Stomach smooth muscle (tissue), 2 donors: Measurements from ENCODE around the gene MYO5B.

ENCODE experiments used
- H3K27ac ChIP-seq: one replicate; pipeline ENCODE4 v1.7.0; 2013; ENCODE audit warnings: mild to moderate bottlenecking, low read length, inconsistent platforms
- H3K27me3 ChIP-seq, 2 donors: one replicate each; pipeline ENCODE4 v1.7.0; 2013; ENCODE audit warnings: low read length in 2 of 2; ENCODE audit not compliant: insufficient read depth in 2 of 2, control insufficient read depth in 1 of 2
- H3K36me3 ChIP-seq, 2 donors: one replicate each; pipeline ENCODE4 v1.7.0; 2013; ENCODE audit warnings: low read length in 2 of 2; ENCODE audit not compliant: control insufficient read depth in 2 of 2, insufficient read depth in 2 of 2
- H3K4me1 ChIP-seq: one replicate; pipeline ENCODE4 v1.7.0; 2013; ENCODE audit warnings: low read length; ENCODE audit not compliant: control insufficient read depth, insufficient read depth
- H3K4me3 ChIP-seq, 2 donors: one replicate each; pipeline ENCODE4 v1.7.0; 2013; ENCODE audit warnings: low read length in 2 of 2
- H3K9ac ChIP-seq, 2 donors: one replicate each; pipeline ENCODE4 v1.7.0; 2013; ENCODE audit warnings: low read length in 2 of 2, mild to moderate bottlenecking in 1 of 2
- H3K9me3 ChIP-seq, 2 donors: one replicate each; pipeline ENCODE4 v1.7.0; 2013; ENCODE audit warnings: low read length in 2 of 2; ENCODE audit not compliant: control insufficient read depth in 2 of 2
- donor health status: healthy.
- donor health status: Pancreatic carcinoma.

MYO5B gene

DNA sequence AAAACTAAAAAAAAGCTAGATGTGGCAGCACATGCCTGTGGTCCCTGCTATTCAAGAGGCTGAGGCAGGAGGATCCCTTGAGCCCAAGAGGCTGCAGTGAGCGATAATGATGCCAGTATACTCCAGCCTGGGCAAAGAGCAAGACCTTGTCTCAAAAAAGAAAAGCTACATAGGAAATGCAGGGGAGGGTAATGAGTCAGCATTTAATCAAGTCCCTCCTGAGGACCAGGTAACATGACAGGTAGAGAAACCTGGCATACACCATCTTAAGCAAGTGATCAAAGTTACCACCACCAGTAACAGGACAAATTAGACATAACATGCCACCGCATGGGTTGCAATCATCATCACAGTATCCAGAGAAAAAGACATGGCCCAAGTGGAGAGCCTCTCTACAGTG lies 25.8 kb downstream of the MYO5B start:
- H3K36me3 ChIP-seq: no peaks in the 10 kb centered on the region
- H3K4me3 ChIP-seq: no peak overlapping the region
- no peak overlapping the region for H3K9ac ChIP-seq
- no peak overlapping the region for H3K27ac ChIP-seq
- no peaks in the 10 kb centered on the region for H3K4me1 ChIP-seq
- H3K9me3 ChIP-seq: no peaks in the 10 kb centered on the region
- H3K27me3 ChIP-seq: no peaks in the 10 kb centered on the region

DNA sequence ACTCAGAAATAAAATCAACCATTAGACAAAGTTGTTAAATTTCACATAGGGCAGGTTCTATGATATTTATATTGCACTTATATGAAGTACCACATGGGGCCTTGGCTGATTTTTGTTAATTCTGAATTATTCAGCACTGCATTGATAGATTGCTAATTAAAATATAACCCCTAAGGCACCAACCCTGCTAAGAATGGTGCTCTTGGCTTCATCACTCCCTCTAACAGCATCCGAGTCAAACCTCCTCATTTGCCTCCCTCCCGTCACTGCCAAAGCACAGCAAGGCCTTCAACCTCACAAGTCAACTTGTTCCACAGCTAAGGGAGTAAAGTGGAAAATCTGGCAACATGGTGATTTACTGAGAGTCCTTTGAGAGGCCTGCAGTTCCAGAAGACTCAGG lies 27.0 kb downstream of the MYO5B start:
- Histone ChIP-seq H3K9ac (no peak overlapping the region), H3K4me3 (no peak overlapping the region), H3K9me3 (no peaks in the 10 kb centered on the region)

DNA sequence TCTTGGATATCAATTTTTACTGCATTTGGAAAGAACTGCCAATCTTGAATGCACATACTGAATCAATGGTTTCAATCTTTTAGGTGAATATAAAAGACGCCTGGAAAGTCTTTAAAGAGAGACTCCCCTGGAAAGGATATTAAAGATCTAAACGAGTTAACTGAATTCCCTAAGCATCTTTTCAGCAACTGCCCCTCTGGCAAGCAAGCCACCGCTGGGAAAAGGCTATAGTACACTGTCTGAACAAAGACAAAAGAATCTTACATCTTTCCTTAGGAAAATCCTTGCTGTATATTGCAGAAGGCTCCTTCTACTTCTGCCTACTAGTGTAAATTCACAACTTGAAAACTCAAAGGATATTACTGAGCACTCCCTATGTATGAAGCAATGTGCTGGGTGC lies 28.0 kb downstream of the MYO5B start:
- Histone ChIP-seq H3K4me3 (no peak overlapping the region), H3K27ac (no peak overlapping the region), H3K4me1 (no peaks in the 10 kb centered on the region), H3K27me3 (no peaks in the 10 kb centered on the region), H3K9ac (no peak overlapping the region), H3K36me3 (no peaks in the 10 kb centered on the region), H3K9me3 (no peaks in the 10 kb centered on the region)

More for the DNA sequence above, 27.0 kb downstream of the MYO5B start:
- no peaks in the 10 kb centered on the region for H3K36me3 ChIP-seq
- no peaks in the 10 kb centered on the region for H3K4me1 ChIP-seq
- no peaks in the 10 kb centered on the region for H3K27me3 ChIP-seq
- no peak overlapping the region for H3K27ac ChIP-seq

DNA sequence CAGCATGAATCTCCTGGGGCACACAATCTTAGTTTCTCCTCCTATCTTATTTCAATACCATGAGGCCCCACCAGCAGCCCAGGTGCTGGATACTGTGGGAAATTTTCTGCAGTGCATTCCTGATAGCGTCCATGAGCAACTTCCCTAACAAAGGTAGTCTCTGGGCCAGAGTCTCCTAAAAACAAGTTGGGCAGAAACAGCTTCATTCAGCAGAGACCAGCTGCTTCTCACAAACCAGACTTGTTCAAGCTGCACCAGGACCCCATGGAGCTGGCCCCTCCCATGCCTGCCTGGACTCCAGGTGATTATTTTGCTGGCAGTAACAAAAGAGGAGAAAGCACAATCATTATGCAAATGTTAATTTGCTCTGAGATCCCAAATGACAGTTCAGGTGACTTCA lies 31.4 kb downstream of the MYO5B start:
- Histone ChIP-seq H3K27ac (no peak overlapping the region), H3K27me3 (peaks cover 0 to 7% of the 10 kb centered on the region in 2 donors), H3K4me1 (no peaks in the 10 kb centered on the region), H3K36me3 (no peaks in the 10 kb centered on the region), H3K4me3 (no peak overlapping the region), H3K9me3 (no peaks in the 10 kb centered on the region), H3K9ac (no peak overlapping the region)

DNA sequence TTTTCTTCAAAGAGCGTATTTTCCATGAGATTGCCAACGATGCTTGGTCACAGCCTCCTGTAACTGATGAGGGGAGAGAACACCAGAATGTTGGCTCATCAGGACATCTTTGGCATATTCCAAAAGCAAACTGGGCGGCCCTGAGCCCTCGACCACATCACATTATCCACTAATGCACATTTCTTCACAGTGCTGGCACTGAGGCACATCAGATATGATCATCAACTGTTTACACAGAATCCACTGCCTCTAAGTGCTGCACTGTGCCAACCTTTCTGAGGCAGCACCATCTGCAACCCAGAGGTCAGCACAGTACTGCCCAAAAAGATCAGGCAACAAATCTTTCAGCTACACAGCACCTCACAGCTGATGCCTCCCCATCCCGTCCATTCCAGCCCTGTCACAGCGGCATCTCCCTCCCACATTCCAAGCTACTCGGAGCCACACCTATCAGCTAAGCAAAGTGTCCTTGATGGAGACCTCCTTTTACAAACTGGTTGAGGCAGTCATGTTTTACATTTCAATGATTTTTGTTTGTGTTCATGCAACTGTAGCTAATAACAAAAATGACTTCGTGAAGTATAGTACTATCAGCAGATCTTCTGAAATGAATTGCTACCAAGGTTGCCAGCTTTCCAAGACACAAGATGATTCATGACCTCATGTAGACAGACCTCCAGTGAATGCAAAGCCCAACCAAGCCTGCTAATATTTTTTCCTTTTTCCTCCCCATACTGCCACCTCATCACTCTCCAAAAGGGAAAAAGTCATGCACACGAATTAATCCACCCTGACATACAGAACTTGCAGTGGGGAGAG lies 32.3 kb downstream of the MYO5B start:
- Histone ChIP-seq H3K9me3 (no peaks in the 10 kb centered on the region), H3K36me3 (no peaks in the 10 kb centered on the region), H3K4me3 (no peak overlapping the region), H3K27me3 (peaks cover 0 to 7% of the 10 kb centered on the region in 2 donors), H3K4me1 (no peaks in the 10 kb centered on the region), H3K27ac (no peak overlapping the region), H3K9ac (no peak overlapping the region)

DNA sequence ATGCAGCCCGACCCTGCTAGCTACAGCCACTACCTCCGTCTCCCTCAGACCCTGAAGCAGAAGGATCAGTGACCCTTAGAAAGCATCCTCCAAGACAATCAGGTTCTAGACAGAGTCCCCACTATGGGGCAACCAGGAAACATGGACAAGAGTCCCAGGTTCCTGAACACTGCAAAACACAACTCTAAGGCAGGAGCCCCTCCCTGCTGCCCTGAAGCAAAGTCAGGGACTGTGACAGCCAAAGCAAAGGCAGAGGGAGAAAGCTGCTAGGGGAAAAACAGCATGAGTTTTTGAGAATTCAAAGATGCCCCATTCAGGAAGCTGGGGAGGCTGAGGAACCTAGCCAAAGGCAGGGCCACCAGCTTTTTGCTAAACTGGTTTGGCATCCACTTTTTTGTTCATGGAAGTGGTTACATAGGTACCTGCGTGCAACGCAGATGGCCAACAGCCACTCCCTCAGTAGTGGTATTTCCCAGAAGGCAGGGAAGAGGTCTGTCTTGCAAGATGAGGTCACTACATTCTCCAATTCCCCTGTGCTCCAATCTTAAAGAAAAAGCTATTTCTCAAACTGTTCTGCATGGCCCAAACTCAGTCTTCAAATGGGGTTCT lies 33.2 kb downstream of the MYO5B start:
- H3K36me3 ChIP-seq: no peaks in the 10 kb centered on the region
- H3K27ac ChIP-seq: no peak overlapping the region
- H3K9me3 ChIP-seq: no peaks in the 10 kb centered on the region
- no peak overlapping the region for H3K4me3 ChIP-seq
- H3K4me1 ChIP-seq: no peaks in the 10 kb centered on the region
- H3K27me3 ChIP-seq: peaks cover 0 to 7% of the 10 kb centered on the region in 2 donors
- no peak overlapping the region for H3K9ac ChIP-seq

DNA sequence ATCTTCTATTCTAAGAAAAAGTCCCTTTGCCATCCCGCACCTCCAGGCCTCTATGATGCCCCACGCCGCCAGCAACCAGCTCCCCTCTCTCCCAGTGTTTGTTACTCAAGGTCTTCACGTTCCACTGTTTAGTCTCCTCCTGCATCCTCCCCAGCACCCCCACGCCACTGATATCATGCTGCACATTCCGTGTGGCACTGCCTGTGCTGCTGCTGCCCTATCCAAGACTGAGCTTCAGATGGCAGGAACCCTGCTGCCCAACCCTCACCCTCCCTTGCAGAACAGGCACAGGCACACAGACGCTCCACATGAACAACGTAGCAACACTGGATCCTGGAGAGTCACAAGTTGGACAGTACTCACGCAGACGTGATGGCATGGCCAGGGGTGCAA lies 35.3 kb downstream of the MYO5B start:
- no peak overlapping the region for H3K9ac ChIP-seq
- H3K4me3 ChIP-seq: no peak overlapping the region
- H3K27ac ChIP-seq: no peak overlapping the region
- no peaks in the 10 kb centered on the region for H3K36me3 ChIP-seq
- peaks cover 0 to 7% of the 10 kb centered on the region in 2 donors for H3K27me3 ChIP-seq
- H3K9me3 ChIP-seq: no peaks in the 10 kb centered on the region
- no peaks in the 10 kb centered on the region for H3K4me1 ChIP-seq

DNA sequence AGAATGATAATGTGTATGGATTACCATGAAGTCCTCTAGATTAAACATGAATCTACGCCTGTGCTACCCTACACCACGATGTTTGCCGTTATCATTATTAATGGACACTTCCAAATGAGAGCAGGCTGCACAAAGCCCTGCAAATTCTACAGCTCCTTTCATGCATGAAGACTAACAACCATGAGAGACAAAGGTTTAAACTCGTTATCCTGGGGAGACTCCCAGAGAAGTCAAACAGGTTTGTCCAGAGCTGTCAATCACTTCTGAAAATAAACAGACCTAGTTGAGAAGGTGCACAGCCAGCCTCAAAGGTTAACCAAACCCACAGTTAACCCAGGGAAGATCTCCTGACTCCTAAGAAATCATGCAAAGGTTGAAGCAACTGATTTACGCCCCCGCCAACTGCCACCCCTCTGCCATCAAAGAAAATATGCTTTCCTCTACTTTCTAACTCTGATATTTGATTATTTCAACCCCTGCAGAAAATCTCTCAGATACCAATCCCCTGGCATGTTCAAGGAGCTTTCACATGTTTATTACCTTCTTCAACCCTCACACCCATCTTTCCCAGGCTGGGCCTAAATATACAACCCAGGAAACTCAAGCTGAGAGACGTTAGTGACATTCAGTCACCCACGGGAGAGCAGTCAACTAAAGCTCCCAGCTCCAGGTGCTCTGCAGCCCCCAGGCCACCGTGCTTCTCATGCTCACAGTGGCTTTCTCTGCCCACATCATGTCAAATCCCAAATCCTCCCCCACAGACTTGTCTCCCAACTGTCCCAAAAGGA lies 35.9 kb downstream of the MYO5B start:
- no peaks in the 10 kb centered on the region for H3K36me3 ChIP-seq
- no peaks in the 10 kb centered on the region for H3K4me1 ChIP-seq
- no peak overlapping the region for H3K9ac ChIP-seq
- H3K9me3 ChIP-seq: no peaks in the 10 kb centered on the region
- no peak overlapping the region for H3K27ac ChIP-seq
- peaks cover 0 to 7% of the 10 kb centered on the region in 2 donors for H3K27me3 ChIP-seq
- no peak overlapping the region for H3K4me3 ChIP-seq

DNA sequence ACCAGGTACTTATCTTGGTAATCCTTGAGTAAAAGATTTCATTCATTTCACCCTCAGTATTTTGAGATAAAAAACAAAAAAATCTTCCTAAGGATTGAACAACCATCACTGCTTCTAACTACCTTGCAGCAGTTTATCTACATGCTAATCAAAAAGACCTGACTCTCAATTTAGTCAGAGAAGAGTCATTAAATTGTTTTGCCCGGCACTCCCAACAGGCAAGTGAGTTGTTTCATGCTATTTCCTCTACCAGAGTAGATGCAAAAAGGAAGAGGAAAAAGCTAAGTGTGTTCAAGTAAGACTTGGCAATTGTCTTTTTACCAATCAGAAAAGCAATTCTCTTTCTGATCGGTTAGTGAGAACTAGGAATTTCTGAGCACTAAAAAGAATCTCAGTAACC lies 39.5 kb downstream of the MYO5B start:
- no peaks in the 10 kb centered on the region for H3K36me3 ChIP-seq
- no peak overlapping the region for H3K27ac ChIP-seq
- H3K27me3 ChIP-seq: no peaks in the 10 kb centered on the region
- H3K4me3 ChIP-seq: no peak overlapping the region
- H3K9ac ChIP-seq: no peak overlapping the region
- H3K4me1 ChIP-seq: no peaks in the 10 kb centered on the region
- no peaks in the 10 kb centered on the region for H3K9me3 ChIP-seq

DNA sequence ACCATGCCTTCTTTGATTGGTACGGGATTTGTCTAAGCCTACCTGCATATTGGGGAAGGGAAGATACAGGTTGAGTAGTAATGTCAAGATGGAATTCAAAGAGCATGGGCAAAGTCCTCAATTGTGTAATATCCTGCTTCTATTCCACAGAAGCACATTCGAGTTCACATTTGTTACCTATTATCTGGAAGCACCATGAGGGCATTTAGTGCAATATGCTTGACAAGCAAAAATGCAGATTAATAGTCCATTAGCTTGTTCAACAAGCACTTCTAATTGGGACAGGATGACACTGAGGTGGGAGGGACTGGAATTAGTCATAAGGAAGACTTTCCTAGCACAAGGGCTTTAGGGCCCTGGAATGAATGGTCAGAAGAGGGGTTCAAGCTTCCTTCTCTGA lies 40.5 kb downstream of the MYO5B start:
- Histone ChIP-seq H3K9ac (no peak overlapping the region), H3K36me3 (no peaks in the 10 kb centered on the region), H3K4me1 (no peaks in the 10 kb centered on the region), H3K27me3 (no peaks in the 10 kb centered on the region), H3K27ac (no peak overlapping the region), H3K4me3 (no peak overlapping the region), H3K9me3 (no peaks in the 10 kb centered on the region)
